ENCODE measurements around the gene OPCML. TPM values are rescaled to one million over a fixed set of nuclear protein-coding genes. Genes with fewer than 3 reads are reported as not detected.

Gene OPCML
- total and polyA plus RNA-seq, 2 experiments from 2014 or later: 1.2 to 4.4 TPM

DNA sequence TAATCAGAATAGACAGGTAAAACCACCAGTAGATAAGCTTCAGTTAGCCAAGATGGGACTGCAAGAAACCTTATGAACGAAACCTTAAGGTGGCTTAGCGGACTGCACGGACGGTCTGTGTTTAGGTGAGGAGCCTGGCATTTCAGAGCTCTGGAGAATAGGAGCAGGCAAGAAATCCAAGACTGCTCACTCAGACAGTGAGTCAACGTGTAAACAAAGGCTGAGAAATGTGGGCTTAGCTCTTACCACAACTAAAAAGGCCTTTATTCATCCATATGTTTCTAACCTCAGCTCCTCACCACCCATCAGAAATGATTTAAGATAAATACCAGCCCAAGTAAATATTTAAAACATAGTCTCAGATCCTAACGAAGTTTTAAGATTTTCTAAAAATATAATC, 657.7 kb downstream of the OPCML start:
- H3K4me1 ChIP-seq (ENCODE audit: insufficient read depth): no peaks in the 10 kb centered on the region
- H3K9me2 ChIP-seq (ENCODE audit: insufficient read depth): peaks cover 7% of the 10 kb centered on the region; the same call in 1 of the 2 replicates
- Mint-ChIP-seq H3K27me3 (ENCODE audit: insufficient read depth, low read depth, poor library complexity) (no peaks in the 10 kb centered on the region), H3K27ac (no peak overlapping the region), H3K4me1 (no peaks in the 10 kb centered on the region; the same call in 2 of the 3 replicates), H3K9me3 (no peaks in the 10 kb centered on the region), H3K4me3 (no peak overlapping the region), H3K36me3 (ENCODE audit: low read depth) (peaks cover 6% of the 10 kb centered on the region; the same call in 1 of the 3 replicates)
- no peak overlapping the region for H2AFZ ChIP-seq
- no peak overlapping the region for H3K4me2 ChIP-seq
- H3K27ac ChIP-seq (ENCODE audit: low read depth): no peak overlapping the region
- H4K20me1 ChIP-seq (replicated peaks; ENCODE audit: insufficient read depth): no peaks in the 10 kb centered on the region
- no peak for ATAC-seq
- H3K79me2 ChIP-seq (replicated peaks; ENCODE audit: insufficient read depth): no peaks in the 10 kb centered on the region
- DNase-seq (ENCODE audit: low spot score): no peak
- no peaks in the 10 kb centered on the region; the same call in 1 of the 2 replicates for H3K36me3 ChIP-seq (ENCODE audit: insufficient read depth)
- no peaks in the 10 kb centered on the region for H3K27me3 ChIP-seq (ENCODE audit: insufficient read depth)
- TF ChIP-seq, protein P1, sequence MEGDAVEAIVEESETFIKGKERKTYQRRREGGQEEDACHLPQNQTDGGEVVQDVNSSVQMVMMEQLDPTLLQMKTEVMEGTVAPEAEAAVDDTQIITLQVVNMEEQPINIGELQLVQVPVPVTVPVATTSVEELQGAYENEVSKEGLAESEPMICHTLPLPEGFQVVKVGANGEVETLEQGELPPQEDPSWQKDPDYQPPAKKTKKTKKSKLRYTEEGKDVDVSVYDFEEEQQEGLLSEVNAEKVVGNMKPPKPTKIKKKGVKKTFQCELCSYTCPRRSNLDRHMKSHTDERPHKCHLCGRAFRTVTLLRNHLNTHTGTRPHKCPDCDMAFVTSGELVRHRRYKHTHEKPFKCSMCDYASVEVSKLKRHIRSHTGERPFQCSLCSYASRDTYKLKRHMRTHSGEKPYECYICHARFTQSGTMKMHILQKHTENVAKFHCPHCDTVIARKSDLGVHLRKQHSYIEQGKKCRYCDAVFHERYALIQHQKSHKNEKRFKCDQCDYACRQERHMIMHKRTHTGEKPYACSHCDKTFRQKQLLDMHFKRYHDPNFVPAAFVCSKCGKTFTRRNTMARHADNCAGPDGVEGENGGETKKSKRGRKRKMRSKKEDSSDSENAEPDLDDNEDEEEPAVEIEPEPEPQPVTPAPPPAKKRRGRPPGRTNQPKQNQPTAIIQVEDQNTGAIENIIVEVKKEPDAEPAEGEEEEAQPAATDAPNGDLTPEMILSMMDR (conservative IDR thresholded peaks at IDR 0.05; ENCODE audit: low read depth in 2 of 2): no peak
- TF ChIP-seq POLR2AphosphoS5 (IDR thresholded peaks at IDR 0.05; ENCODE audit: low read depth): no peak
- no peak for TF ChIP-seq EZH2phosphoT487 (IDR thresholded peaks at IDR 0.05; ENCODE audit: unreplicated experiment)
- TF ChIP-seq STAT1 (IDR thresholded peaks at IDR 0.05; ENCODE audit: unreplicated experiment): no peak
- no peak for TF ChIP-seq CREB1 (CRISPR knock-in tag; IDR thresholded peaks at IDR 0.05; ENCODE audit: low read depth)
- no peak for TF ChIP-seq NANOG (IDR thresholded peaks at IDR 0.05; ENCODE audit: borderline replicate concordance)
- TF ChIP-seq ZNF331 (CRISPR knock-in tag; IDR thresholded peaks at IDR 0.05; ENCODE audit: low read depth): no peak
- TF ChIP-seq EZH2 (IDR thresholded peaks at IDR 0.05; ENCODE audit: low read depth, unreplicated experiment): no peak
- TF ChIP-seq, protein P2, sequence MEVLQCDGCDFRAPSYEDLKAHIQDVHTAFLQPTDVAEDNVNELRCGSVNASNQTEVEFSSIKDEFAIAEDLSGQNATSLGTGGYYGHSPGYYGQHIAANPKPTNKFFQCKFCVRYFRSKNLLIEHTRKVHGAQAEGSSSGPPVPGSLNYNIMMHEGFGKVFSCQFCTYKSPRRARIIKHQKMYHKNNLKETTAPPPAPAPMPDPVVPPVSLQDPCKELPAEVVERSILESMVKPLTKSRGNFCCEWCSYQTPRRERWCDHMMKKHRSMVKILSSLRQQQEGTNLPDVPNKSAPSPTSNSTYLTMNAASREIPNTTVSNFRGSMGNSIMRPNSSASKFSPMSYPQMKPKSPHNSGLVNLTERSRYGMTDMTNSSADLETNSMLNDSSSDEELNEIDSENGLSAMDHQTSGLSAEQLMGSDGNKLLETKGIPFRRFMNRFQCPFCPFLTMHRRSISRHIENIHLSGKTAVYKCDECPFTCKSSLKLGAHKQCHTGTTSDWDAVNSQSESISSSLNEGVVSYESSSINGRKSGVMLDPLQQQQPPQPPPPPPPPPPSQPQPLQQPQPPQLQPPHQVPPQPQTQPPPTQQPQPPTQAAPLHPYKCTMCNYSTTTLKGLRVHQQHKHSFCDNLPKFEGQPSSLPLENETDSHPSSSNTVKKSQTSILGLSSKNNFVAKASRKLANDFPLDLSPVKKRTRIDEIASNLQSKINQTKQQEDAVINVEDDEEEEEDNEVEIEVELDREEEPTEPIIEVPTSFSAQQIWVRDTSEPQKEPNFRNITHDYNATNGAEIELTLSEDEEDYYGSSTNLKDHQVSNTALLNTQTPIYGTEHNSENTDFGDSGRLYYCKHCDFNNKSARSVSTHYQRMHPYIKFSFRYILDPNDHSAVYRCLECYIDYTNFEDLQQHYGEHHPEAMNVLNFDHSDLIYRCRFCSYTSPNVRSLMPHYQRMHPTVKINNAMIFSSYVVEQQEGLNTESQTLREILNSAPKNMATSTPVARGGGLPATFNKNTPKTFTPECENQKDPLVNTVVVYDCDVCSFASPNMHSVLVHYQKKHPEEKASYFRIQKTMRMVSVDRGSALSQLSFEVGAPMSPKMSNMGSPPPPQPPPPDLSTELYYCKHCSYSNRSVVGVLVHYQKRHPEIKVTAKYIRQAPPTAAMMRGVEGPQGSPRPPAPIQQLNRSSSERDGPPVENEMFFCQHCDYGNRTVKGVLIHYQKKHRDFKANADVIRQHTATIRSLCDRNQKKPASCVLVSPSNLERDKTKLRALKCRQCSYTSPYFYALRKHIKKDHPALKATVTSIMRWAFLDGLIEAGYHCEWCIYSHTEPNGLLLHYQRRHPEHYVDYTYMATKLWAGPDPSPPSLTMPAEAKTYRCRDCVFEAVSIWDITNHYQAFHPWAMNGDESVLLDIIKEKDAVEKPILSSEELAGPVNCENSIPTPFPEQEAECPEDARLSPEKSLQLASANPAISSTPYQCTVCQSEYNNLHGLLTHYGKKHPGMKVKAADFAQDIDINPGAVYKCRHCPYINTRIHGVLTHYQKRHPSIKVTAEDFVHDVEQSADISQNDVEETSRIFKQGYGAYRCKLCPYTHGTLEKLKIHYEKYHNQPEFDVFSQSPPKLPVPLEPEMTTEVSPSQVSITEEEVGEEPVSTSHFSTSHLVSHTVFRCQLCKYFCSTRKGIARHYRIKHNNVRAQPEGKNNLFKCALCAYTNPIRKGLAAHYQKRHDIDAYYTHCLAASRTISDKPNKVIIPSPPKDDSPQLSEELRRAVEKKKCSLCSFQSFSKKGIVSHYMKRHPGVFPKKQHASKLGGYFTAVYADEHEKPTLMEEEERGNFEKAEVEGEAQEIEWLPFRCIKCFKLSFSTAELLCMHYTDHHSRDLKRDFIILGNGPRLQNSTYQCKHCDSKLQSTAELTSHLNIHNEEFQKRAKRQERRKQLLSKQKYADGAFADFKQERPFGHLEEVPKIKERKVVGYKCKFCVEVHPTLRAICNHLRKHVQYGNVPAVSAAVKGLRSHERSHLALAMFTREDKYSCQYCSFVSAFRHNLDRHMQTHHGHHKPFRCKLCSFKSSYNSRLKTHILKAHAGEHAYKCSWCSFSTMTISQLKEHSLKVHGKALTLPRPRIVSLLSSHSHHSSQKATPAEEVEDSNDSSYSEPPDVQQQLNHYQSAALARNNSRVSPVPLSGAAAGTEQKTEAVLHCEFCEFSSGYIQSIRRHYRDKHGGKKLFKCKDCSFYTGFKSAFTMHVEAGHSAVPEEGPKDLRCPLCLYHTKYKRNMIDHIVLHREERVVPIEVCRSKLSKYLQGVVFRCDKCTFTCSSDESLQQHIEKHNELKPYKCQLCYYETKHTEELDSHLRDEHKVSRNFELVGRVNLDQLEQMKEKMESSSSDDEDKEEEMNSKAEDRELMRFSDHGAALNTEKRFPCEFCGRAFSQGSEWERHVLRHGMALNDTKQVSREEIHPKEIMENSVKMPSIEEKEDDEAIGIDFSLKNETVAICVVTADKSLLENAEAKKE (CRISPR knock-in tag; IDR thresholded peaks at IDR 0.05): no peak
- TF ChIP-seq JUNB (IDR thresholded peaks at IDR 0.05; ENCODE audit: unreplicated experiment): no peak
- H3K4me3 ChIP-seq: no peak overlapping the region
- H3F3A ChIP-seq (replicated peaks; ENCODE audit: low read depth): no peaks in the 10 kb centered on the region

Data from GM23338 (cell line).